ENCODE data around the gene FASTK. TPM values are rescaled to one million over a fixed set of nuclear protein-coding genes. Genes with fewer than 3 reads are reported as not detected.
A peak's percentile ranks its signal among the peaks of the same experiment; 100 is the strongest.

FASTK gene
- total and polyA plus RNA-seq, 4 donors: 28.9 to 108 (median 89.9) TPM

GRCh38 chr7:151100921-151101320 is 20.3 kb upstream of the FASTK start:
- Histone ChIP-seq H3K4me3 (no peak overlapping the region), H3K4me1 (ENCODE audit: control insufficient read depth in 5 of 5, insufficient read depth in 5 of 5, low read length in 5 of 5) (peaks cover 0 to 7% (median 0%) of the 10 kb centered on the region in 5 donors), H3K27ac (ENCODE audit: low read depth in 1 of 2, low read length in 1 of 2) (no peak overlapping the region), H3K9ac (ENCODE audit: insufficient read depth in 1 of 2, low read length in 2 of 2) (no peak overlapping the region), H3K9me3 (ENCODE audit: control insufficient read depth in 4 of 4, insufficient read depth in 3 of 4, low read length in 3 of 4) (peaks cover 0 to 3% (median 0%) of the 10 kb centered on the region in 4 donors), H3K27me3 (ENCODE audit: control insufficient read depth in 3 of 3, insufficient read depth in 3 of 3, low read length in 2 of 3) (no peaks in the 10 kb centered on the region), H3K36me3 (ENCODE audit: control insufficient read depth in 4 of 4, insufficient read depth in 4 of 4, low read length in 4 of 4) (peaks cover 0 to 2% (median 1%) of the 10 kb centered on the region in 4 donors)
- WGBS, 2 donors: 93 to 94% methylated on average over 10 of the region's 10 CpGs
- ATAC-seq (ENCODE audit: insufficient read depth, low FRiP score) (no peak), DNase-seq (no peak)
- TF ChIP-seq CTCF (IDR thresholded peaks at IDR 0.05; ENCODE audit: control extremely low read depth, extremely low read depth): no peak

- ATAC-seq (ENCODE audit: insufficient read depth, low FRiP score) (no peak), DNase-seq (peak in 1 of 3 donors; percentile 48)
- peaks cover 0 to under 1% (median 0%) of the 10 kb centered on the region in 4 donors for H3K9me3 ChIP-seq (ENCODE audit: control insufficient read depth in 4 of 4, insufficient read depth in 3 of 4, low read length in 3 of 4)
- peaks cover 0 to 2% (median 0%) of the 10 kb centered on the region in 4 donors for H3K36me3 ChIP-seq (ENCODE audit: control insufficient read depth in 4 of 4, insufficient read depth in 4 of 4, low read length in 4 of 4)
- 64 to 75% methylated on average over 20 of the region's 20 CpGs for WGBS, 2 donors
- no peak for TF ChIP-seq CTCF (IDR thresholded peaks at IDR 0.05; ENCODE audit: control extremely low read depth, extremely low read depth)
- peaks cover 0 to 8% (median 0%) of the 10 kb centered on the region in 5 donors for H3K4me1 ChIP-seq (ENCODE audit: control insufficient read depth in 5 of 5, insufficient read depth in 5 of 5, low read length in 5 of 5)
- H3K4me3 ChIP-seq: no peak overlapping the region
- no peak overlapping the region for H3K9ac ChIP-seq (ENCODE audit: insufficient read depth in 1 of 2, low read length in 2 of 2)
- peak overlapping the region in 1 of 2 donors; percentile 47 for H3K27ac ChIP-seq (ENCODE audit: low read depth in 1 of 2, low read length in 1 of 2)
- H3K27me3 ChIP-seq (ENCODE audit: control insufficient read depth in 3 of 3, insufficient read depth in 3 of 3, low read length in 2 of 3): no peaks in the 10 kb centered on the region
Observed at GRCh38 chr7:151099486-151100211, 19.0 kb upstream of the FASTK start.

- H3K4me1 ChIP-seq (ENCODE audit: control insufficient read depth in 5 of 5, insufficient read depth in 5 of 5, low read length in 5 of 5): peaks cover 0 to 16% (median 0%) of the 10 kb centered on the region in 5 donors
- no peak overlapping the region for H3K9ac ChIP-seq (ENCODE audit: insufficient read depth in 1 of 2, low read length in 2 of 2)
- TF ChIP-seq CTCF (IDR thresholded peaks at IDR 0.05; ENCODE audit: control extremely low read depth, extremely low read depth): no peak
- peaks cover 0 to 2% (median 0%) of the 10 kb centered on the region in 4 donors for H3K36me3 ChIP-seq (ENCODE audit: control insufficient read depth in 4 of 4, insufficient read depth in 4 of 4, low read length in 4 of 4)
- DNase-seq: no peak
- ATAC-seq (ENCODE audit: insufficient read depth, low FRiP score): no peak
- H3K27ac ChIP-seq (ENCODE audit: low read depth in 1 of 2, low read length in 1 of 2): no peak overlapping the region
- H3K27me3 ChIP-seq (ENCODE audit: control insufficient read depth in 3 of 3, insufficient read depth in 3 of 3, low read length in 2 of 3): no peaks in the 10 kb centered on the region
- WGBS, 2 donors: 85 to 92% methylated on average over 17 of the region's 17 CpGs
- no peaks in the 10 kb centered on the region for H3K9me3 ChIP-seq (ENCODE audit: control insufficient read depth in 4 of 4, insufficient read depth in 3 of 4, low read length in 3 of 4)
- H3K4me3 ChIP-seq: no peak overlapping the region
Observed at GRCh38 chr7:151095828-151096475, 15.3 kb upstream of the FASTK start.

Data from lung (tissue), 12 donors.